ENCODE measurements around the gene FHIT.
"Not testable (repeated sequence)": the region's sequence is repeated elsewhere in the genome, so short reads cannot be mapped to it uniquely, and the experiment has no call there.

FHIT gene

DNA sequence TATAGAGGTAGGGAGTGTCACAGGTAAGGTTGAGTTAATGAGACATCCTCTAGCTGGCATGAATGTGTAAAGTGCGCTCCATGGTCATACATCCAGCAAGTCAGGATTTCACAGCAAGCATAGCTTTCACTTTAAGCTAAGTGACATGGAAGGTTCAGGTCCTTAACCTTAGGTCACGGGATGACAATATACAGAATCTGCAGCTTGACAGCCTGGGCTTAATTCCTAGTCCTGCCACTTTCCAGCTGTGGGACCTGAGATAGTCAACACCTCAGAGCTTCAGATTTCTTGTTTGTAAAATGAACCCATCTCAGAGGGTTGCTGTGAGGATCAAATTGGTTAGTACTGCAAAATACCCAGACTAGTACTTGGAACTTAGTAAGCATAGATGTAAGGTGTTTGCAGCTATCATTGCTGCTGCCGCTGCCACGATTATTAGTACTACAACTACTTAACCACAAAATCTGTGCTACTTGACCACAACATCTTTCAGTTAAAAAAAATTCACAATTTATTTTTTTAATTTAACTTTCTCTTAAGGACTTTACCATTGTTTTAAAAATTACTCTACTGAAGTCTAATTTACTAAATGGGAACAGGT, 1311.3 kb downstream of the FHIT start:
- DNase-seq = no peak

DNA sequence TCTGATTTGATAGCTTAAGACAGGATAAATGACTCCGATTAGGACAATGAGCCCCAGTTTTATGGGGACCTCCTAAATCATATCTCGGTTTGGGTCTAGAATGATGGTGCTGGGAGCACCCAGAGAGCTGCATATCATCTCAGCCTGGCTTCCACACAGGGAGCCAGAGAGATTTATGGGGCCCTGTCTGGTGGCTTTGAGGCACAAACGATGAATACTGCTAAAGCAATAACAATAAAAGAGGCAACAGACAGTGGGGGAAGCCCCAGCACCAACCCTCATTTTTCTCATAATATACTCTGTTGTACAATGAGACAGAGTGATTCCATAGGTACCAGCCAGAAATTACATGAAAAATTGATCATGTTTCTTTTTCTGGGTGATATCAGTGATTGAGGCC, 1312.4 kb downstream of the FHIT start:
- DNase-seq = no peak

DNA sequence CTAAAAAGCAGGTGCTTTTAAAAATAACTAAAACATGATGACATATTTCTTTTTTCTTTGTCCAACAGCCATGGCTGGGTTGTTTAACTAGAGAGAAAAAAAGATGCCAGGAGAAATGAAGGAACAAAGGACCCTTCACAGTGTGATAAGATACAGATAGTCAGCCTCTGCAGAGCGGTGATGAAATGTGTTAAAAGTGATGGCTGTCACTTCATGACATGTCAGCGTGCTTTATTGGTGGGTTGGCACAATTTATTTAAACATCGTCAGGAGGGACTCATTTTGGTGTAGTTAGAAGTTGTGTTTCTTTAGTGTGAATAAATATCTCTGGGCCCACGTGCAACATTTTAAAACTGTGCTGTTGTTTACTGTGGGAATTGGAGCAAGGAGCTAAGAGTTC, 1314.1 kb downstream of the FHIT start:
- DNase-seq = no peak

DNA sequence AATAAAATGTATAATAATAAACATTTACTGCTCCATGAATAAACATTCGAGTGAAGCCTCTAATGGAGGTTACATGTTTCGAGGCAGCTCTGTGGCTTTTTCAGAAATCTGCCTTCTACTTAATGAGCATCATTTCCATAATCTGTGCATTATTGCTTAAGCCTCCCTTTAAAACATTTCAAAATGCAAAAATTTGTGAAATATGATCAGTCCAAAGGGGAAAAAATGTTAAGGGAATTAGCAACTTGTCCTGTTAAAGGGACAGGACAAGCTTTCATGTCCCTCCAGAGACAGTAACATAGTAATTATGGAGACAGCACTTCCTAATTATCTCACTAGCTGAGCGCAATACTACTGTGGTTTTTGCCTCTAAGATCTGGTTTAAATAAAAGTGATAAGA, 1314.8 kb downstream of the FHIT start:
- DNase-seq = no peak

DNA sequence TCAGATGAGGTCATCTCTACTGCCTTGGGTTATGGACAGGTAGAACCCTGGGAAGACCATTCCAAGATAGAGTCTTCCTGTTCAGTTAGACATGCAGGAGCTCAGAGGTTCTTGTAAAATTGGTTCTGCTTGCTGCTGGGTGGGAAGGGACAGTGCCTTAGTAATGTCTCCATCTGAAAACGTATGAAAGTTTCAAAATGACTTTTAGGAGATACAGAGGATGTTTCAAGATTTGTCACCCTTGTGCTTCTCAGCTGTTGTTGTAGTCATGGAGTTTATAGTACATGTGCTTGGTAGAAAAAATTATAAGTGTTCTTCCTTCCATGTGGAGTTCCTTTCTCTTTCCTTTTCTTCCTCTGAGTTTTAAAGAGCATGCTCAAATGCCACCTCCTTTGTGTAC, 1316.2 kb downstream of the FHIT start:
- DNase-seq = no peak

DNA sequence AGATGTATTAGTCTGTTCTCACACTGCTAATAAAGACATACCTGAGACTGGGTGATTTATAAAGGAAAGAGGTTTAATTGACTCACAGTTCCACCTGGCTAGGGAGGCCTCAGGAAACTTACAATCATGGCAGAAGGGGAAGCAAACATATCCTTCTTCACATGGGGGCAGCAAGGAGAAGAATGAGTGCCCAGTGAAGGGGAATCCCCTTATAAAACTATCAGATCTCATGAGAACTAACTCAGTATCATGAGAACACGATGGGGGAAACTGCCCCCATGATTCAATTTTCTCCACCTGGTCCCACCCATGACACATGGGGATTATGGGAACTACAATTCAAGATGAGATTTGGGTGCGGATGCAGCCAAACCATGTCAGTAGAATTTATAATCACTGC, 1316.7 kb downstream of the FHIT start:
- not testable (repeated sequence) for DNase-seq

DNA sequence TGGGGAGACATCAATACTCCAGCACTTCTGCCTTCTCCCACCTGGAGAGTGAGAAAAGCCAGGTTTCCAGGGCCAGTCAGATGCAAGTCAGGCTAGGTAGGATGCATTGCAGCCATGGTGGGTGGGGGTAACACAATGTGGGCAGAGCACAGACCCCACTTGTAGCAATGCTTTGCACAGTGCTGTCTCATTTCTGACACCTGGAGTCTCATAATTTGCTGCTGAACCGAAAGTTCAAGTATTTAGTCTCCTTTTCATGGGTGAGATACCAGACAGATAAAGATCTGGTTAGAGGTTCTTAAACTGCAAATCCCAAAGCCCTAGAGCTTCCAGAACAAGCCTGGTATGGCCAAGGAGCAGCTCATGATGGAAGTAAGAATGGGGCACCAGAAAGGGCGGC, 1321.1 kb downstream of the FHIT start:
- DNase-seq = no peak

DNA sequence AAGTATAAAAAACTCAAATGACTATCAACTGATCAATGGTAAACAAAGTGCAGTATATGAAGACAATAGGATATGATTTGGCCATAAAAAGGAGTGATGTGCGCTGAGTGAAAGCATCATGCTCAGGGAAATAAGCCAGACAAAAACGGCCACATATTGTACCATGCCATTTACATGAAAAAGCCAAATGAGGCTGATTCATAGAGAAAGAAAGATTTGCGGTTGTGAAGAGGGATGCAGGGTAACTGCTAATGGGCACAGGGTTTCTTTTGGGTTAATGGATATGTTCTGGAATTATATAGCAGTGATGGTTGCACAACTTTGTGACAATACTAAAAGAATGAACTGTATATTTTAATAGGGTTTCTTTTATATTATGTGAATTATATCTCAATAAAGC, 1324.2 kb downstream of the FHIT start:
- DNase-seq = no peak

DNA sequence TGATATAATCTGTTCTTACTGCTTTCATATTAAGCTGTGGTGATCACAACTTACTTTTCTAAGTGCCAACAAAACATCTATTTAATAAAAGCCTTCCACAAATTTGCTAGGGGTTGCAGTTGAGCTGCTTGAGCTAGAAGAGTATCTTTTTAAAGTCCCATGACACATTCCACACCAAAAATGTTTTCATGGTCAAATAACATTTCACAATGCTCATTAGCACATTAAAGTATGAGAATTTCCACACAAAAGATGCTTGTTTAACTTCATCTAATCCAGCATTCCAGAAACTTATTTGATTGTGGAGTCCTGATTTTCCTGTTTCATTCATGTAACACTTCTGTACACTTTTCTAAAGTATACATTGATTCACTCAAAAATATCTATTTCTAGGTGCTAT, 1325.3 kb downstream of the FHIT start:
- DNase-seq = no peak

DNA sequence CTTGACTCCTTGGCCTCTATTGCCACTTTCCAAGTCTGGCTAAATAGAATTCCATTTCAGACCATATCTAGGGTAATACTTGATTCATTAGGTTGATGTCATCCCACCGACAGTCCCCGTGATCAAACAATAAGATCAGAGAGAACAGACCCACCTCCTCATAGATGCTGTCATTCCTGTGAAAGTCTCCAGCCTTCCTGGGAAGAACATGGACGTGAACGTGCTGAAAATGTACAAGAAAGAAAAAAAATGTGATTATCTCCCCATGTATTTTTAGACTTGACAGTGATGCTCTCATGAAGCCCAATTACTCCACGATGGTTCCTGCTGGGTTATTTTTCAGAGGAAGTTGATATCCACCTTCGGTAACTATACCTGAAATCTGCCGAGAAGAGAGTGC, 1329.1 kb downstream of the FHIT start:
- no peak for DNase-seq

DNA sequence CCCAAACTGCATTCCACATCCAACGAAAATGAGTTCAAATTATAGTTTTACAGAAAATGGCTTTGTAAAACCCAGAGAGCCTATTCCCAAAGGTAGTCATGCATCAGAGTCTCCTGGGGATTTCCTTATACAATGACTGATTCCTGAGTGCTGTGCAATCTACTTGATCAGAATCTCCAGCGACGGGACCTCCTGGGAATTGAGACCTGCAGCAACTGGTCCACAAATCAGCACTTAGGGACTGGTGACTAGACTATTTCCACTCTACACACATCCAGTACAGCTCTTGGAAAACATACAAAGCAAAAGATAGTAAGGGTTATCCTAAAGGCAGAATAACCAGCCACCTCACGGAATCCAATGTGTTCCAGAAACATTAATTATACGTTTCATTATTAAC, 1330.4 kb downstream of the FHIT start:
- no peak for DNase-seq

DNA sequence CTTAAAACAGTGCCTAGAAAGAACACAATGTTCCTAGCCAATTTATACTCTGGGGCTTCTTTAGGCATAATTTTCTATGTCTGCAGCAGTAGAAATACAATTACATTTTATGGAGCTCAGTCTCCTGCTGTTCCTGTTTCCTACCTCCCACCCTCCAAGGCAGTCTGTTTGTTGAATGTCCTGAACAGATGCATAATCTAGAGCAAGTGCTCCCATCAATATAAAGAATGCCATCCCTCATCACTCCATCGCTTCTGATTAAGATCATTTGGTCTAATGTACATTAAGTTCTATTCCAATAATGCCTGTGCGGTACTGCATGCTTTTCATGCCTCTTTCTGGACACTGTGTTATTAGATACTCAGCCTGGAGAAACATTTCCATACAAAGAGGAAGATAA, 1331.7 kb downstream of the FHIT start:
- no peak for DNase-seq

DNA sequence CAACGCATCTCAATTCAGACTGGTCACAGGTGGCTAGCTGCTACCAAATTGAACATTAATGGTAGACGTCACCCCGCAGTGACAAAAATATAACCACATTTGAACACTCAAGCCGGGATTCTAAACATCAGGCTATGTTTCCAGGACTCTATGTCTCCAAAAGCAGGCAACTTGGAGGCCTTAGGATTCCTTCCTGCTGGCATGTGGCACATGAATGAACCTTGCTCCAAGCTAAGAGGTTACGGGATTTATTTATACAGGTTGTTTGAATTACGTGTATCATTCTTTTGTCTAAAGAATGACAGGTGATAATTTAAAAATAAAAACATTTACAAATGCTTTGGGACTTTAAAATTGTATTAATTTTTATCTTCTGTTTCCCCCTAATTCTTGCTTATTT, 1337.0 kb downstream of the FHIT start:
- no peak for DNase-seq

DNA sequence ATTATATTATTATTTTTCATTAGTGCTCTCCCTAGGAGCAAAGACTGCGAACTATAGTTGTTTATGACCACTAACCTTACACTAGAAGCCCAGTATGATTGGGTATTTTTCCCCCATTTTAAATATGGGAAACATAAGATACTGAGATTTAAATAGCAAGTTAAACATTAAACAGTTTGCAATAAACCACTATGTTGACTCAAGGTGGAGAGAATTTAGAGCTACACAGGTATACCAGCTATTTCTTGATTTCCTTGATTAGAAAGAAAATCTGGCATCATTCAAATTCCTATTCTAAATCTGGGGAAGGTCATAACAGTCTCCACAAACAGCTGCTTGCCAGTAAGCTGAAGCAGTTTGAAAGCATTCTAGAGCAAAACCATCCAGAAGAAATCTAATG, 1337.6 kb downstream of the FHIT start:
- DNase-seq = no peak

DNA sequence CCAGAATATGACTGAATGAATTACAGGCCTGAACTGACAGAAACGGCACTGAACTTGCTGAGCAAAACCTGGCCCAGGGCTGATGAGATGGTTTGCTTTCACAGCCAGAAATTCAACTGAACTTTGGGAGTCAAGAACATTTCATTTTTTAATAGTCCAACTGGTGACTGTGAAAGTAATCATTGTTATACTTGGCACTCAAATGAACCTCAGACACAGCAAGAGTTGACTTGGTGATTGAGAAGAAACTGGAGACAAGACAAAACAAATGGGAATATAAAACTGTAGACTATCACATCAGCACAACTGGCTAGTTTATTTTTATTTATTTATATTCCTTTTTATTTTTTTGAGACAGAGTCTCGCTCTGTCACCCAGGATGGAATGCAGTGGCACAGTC, 1342.6 kb downstream of the FHIT start:
- no peak for DNase-seq

DNA sequence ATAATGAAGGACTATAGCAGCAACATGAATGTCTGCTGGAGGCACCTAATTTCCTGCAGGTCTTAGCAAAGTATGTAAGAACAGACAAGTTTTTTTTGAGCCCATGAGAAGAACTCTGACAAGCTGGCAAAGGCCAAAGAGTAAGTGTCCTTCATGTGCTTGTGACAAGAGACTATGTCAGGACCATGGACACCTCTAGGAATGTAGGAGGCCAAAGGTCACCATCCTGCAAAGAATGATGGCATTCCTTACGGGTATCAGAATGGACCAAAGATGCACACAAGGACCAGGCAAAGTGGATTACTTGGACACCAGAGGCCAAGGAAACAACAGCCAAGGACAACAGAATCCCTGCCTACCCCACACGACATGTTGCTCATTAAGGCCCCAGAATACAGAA, 1343.0 kb downstream of the FHIT start:
- DNase-seq = no peak

DNA sequence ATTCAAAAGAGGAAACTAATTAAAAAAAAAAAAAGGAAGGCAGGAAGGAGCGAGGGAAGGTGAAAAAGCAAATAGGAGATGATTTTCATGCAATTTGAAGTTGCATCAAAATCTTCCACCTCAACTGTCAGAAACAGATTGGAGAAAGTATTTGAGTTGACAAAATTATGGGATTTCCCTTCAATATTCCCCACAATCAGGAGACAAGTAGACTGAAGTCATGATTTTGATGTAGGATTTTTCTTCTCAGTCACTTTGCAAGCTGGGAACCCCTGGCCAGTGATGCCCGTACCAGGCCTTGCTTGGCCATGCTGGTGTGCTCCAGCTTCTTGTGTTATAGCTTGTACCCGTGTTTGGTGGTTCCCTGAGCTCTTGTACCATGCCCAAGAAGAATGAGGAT, 1347.0 kb downstream of the FHIT start:
- DNase-seq = no peak

DNA sequence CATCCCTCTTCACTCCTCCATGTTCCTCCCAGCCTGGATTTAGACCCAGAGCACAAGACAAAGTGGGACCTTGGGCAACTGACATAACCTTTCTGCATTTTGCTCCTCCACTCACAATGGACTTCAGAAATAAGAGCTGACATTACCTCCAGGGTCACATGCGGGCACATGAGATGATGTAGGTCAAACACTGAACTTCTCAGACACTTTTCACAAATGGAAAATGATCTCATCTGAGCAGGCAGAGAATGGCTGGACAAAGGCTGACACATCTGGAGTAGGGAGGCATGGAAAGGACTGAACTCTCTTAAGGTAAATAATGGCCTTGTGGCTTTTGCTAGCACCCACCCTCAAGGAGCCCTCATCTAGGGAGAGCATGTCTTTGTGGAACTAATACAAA, 1352.2 kb downstream of the FHIT start:
- no peak for DNase-seq

DNA sequence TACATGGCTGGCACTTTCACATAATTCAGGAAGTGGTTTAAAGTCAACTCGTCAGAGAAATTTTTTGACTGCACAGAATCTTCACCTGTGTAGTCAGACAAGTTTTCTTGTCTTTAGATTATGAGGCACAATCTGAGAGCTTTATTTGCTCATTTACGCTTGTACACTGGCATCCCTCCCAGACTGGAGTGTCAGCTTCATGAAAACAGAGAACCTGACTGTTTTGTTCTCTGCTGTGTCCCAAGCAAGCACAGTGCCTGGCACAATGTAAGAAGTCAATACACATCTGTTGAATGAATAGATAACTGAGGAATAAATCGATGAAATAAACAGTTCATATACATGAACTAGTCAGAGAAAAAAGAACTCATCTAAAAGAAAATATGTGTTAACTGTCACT, 1355.3 kb downstream of the FHIT start:
- DNase-seq = no peak

DNA sequence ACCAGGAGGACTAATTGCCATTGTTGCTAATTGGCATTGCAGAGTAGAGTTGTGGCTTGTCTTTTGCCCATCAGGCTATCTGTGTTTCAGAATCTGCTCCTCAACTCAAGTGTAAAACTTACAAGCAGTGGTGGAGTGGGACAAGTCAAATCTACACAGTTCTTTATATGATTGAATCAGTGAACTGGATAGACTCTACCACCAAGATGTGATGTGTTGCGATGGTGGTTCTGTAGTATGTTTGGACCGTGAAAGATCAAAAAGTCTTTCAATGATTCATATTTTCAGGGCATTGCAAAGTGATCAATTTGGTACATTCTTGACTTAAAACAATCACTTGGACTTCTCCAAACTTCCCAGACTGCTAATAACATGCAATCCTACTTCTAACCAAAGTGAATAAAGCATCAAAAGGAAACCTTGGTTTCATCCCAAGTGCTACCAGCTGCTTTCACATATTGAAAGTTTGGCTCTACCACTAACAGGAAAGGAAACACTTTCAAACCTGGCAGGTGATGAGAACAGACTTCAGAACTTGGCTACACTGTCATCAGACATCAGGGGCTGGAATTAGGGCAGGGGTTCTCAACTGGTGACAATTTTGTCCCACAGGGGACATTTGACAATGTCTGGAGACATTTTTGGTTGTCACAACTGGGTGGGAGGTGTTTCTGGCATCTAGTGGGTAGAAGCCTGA, 1356.7 kb downstream of the FHIT start:
- DNase-seq = no peak

DNA sequence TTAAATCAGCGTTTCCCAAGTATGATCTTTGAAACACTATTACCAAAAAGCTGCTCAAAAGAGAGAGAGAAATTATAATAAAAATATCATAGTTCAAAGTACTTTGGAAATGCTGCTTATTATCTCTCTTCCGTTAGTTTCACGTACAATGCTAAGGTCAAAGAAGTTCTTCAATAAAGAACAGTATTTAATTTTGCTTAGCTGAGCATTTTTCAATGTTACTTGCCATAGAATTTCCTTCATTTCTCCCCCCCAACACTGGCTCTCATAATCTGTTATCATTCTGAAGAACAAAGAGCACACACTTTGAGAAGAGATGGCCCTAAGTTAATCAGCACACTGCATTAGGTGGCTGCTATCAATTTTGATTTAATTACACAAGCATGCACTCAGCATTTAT, 1360.6 kb downstream of the FHIT start:
- no peak for DNase-seq

DNA sequence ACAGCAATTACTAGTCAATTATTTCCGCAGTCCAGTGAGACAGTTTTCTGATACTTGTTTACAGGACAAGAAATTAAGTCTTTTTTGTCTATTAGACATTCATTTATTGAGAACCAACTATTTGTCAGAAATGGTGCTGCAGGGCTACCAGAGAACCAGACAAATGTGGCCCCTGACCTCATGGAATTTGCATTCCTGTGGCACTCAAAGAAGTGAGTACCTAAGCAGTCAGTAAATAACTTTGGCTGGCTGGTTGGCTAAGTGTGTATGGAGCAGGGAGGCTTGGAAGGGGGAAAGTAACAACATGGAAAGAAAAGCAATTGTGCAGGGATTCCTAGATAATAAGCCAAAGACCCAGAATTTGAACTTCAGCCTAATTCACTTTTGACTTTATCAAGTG, 1364.5 kb downstream of the FHIT start:
- DNase-seq = no peak

DNA sequence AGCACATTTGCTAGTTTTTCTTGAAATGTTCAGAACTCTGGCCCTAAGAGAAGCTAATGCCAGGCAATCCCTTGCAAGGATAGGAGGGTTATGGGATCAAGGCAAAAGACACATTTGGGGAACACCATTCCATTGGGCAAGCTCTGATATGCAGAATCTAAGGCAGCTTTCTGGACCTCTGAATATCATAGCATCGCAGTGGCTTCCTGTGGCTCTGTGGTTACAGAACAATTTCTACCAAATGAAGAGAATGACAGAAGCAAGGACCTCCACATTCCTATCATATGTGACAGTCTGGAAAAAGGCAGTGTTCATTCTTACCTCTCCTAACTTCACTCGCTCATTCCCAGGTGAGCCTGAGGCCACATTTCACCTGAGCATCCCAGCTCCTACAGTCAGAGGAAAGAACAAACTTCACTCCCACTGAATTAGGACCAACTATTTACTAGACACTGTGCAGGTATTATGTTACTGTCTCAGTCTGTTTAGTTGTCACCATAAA, 1365.3 kb downstream of the FHIT start:
- no peak for DNase-seq

DNA sequence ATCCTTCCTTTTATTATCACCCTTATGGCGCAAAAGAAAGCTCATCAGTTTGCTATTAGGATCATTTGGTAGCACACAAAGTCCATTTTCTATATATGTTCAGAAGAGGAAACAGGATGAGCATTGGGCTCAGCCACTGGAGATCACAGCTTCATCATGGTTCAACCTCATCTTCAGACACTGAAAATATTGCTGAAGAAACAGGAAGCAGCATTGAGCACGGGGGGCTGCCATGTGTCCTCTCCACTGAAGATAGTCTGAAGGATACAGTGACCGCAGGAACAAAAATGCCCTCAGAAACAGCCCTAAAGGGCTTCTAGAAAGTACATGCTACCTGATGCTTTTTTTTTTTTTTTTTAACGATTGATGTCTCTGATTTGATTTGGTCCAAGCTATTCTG, 1366.2 kb downstream of the FHIT start:
- DNase-seq = no peak

DNA sequence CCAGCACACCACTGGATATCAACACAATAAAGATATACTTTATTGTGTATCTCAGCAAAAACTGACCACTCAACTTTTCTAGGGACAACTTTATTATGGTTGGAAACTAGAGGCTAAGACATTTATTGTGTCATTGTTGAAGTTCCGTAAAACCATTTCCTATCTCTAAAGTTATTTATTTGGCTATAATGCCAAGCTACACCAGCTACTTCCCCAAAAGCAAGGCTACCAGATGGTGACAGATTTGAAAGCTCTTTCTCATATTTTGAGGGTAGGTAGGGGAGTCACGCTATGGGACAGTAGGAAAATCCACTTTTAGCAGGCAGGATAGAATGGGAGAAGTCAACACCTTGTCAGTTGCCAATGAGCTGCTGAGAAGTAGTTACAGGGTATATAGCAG, 1366.8 kb downstream of the FHIT start:
- DNase-seq = no peak
